Measurements from ENCODE around the gene GPR162.
A peak's percentile ranks its signal among the peaks of the same experiment; 100 is the strongest.

Gene GPR162, protein sequence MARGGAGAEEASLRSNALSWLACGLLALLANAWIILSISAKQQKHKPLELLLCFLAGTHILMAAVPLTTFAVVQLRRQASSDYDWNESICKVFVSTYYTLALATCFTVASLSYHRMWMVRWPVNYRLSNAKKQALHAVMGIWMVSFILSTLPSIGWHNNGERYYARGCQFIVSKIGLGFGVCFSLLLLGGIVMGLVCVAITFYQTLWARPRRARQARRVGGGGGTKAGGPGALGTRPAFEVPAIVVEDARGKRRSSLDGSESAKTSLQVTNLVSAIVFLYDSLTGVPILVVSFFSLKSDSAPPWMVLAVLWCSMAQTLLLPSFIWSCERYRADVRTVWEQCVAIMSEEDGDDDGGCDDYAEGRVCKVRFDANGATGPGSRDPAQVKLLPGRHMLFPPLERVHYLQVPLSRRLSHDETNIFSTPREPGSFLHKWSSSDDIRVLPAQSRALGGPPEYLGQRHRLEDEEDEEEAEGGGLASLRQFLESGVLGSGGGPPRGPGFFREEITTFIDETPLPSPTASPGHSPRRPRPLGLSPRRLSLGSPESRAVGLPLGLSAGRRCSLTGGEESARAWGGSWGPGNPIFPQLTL

GRCh38 chr12:6821591-6822425, at the start of gene GPR162:
Gene GPR162 (plus strand): TSS chr12:6821821. CDS start chr12:6823899, 2,078 bp downstream.
- no peak for DNase-seq (ENCODE audit: low spot score)

- no peak for DNase-seq (ENCODE audit: low spot score)
These were observed 49.3 kb upstream of the GPR162 start, which contains the start of gene LAG3 for GRCh38 chr12:6772331-6772695. Gene LAG3 (plus strand): TSS chr12:6772520. CDS start chr12:6772853, 333 bp downstream.

GRCh38 chr12:6772726-6773589, 48.7 kb upstream of the GPR162 start:
- no peak for DNase-seq (ENCODE audit: low spot score)

- no peak for DNase-seq (ENCODE audit: low spot score)
These were observed 47.9 kb upstream of the GPR162 start for GRCh38 chr12:6773590-6774351.

DNA sequence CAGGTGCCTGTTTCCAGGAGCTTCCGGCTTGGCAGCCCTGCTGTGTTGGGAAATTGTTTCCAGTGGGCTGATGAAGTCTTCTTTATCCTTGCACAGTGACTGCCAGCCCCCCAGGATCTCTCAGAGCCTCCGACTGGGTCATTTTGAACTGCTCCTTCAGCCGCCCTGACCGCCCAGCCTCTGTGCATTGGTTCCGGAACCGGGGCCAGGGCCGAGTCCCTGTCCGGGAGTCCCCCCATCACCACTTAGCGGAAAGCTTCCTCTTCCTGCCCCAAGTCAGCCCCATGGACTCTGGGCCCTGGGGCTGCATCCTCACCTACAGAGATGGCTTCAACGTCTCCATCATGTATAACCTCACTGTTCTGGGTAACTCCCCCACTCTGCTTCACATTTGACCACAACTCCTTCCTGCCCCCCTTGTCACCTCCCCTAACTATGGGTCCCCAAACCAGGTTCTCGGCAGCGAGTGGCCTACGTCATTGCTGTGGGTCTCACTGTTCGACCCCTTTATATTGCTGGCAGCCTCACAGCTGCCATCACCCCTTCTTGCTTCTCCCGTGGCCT, 47.0 kb upstream of the GPR162 start:
- no peak for DNase-seq (ENCODE audit: low spot score)

DNA sequence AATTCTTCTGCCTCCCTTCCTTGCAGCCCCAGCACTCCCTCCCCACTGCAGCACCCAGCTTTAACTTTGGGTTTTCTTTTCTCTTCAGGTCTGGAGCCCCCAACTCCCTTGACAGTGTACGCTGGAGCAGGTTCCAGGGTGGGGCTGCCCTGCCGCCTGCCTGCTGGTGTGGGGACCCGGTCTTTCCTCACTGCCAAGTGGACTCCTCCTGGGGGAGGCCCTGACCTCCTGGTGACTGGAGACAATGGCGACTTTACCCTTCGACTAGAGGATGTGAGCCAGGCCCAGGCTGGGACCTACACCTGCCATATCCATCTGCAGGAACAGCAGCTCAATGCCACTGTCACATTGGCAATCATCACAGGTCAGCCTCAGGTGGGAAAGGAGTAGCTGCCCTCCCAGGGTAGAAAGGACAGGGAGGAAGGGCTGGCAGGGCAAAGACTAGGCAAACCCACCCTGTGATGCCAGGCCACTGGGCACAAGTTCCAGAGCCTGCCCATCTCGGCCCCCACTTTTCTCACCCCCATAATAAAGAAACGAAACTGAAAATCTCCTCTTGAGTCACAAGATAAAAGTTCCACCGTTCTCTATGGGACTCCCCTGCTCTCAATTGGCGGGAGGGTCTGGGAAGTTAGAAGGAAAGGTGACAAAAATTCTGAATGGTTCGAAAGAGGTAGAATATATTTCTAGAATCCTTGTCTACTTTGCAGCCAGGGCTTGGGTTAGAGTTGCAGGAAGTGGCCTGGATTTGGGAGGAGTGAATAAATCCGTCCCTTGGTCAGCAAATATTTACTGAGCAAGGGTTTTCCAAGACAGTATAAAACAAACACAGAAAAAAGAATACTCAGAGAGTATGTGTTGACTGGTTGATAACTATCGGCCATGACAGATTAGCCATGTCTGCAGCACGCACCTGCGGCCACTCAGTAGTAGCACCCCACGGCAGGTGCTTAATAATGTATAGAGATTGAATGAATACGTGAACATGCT, 46.1 kb upstream of the GPR162 start:
- no peak for DNase-seq (ENCODE audit: low spot score)

- DNase-seq (ENCODE audit: low spot score) = no peak
These were observed 44.2 kb upstream of the GPR162 start for GRCh38 chr12:6777386-6777785.

DNA sequence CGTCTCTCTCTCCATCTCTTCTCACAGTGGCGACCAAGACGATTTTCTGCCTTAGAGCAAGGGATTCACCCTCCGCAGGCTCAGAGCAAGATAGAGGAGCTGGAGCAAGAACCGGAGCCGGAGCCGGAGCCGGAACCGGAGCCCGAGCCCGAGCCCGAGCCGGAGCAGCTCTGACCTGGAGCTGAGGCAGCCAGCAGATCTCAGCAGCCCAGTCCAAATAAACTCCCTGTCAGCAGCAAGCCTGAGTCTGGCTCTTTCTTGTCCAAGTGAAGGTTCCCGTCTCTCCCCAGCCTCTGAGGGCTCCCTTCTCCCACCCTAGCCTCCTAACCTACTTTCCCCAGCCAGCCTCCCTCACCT, 43.4 kb upstream of the GPR162 start:
- DNase-seq (ENCODE audit: low spot score) = no peak

DNA sequence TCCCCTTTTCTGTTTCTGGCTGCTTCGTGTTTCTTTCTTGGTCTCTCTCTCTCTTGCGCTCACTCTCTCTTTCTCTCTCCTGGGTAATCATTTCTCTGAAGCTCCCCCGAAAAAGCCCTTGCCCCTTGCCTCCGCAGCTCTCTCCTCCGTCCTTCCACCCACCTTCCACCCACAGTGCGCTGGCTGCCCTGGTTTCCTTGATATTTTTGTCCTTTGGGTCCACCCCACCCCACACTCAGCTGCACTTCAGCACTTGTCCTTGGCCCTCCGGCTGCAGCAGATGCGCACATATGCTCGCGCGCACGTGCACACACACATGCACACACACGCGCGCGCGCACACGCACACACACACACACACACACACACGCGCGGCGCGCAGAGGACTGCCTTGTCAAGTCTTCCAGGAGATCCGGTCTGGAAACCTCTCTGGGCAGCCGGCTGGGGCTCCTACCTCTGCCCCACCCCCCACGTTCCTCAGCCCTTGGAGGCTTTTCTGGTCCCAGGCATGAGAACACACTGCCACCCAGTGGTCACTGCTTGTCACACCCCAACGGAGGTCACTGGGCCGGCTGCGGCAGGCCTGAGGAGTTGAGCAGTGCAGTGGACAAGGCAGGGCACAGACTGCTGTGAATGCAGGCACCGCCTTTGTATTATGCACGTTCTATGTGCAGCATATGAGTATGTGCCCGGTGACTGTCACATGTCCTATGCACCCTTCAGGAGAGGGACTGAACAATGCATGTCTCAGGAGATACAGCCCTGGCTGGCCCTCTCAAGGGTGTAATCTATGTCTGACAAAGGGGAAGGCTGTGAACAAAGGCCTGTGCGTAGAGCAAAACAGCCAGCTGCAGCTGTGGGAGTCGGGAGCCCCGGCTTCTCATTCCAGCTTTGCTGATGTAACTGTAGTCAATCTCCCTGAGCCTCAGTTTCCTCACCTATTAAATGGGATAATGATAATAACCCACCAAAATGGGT, 42.8 kb upstream of the GPR162 start:
- DNase-seq (ENCODE audit: low spot score) = peak; percentile 90

DNA sequence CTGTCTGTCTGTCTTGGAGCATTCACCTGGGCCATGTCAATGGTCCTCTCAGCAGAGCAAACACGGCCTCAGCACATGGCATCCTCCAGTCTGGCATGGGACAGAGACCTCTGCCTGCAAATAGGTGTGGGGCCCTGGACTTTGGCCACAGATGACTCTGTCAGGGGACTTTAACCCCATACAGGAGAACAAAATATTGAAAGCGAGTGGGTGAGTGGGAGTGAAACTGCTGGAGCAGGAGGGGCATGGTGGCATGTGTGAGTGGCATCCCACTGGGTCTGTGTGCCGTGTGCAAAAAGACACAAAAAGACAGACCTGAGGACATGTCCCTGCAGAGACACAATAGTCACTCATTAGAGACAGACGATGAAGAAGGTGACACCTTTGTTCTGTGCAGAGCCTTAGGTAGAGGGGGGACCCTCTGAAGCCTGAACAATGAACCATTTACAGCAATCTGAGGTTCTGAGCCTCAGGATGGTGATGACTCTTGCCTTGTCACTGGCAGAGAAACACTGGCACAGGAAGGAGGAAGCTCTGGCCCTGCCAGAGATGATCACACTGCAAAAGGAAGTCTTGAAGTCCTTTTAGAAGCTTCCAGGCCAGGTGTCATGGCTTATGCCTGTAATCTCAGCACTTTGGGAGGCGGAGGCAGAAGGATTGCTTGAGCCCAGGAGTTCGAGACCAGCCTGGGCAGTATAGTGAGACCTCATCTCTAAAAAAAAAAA, 41.8 kb upstream of the GPR162 start:
- DNase-seq (ENCODE audit: low spot score) = no peak

DNA sequence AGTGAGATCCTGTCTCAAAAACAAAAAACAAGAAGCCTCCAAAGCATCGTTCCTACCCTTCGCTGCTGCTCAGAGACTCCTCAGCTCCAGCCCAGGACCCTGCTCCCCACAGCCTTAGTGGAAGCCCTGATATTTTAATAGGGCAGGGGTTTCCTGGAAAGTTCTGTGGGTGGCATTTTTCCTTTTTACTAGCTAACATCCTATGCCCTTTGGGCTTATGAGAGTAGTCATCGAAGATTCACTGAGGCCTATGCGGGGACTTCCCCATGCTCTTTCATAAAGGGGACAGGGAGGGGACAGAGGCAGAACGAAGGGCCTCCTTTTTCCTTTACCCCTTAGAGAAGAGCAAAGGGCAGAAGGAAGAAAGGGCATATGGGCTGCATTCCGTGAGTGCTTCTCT, 41.0 kb upstream of the GPR162 start:
- no peak for DNase-seq (ENCODE audit: low spot score)

DNA sequence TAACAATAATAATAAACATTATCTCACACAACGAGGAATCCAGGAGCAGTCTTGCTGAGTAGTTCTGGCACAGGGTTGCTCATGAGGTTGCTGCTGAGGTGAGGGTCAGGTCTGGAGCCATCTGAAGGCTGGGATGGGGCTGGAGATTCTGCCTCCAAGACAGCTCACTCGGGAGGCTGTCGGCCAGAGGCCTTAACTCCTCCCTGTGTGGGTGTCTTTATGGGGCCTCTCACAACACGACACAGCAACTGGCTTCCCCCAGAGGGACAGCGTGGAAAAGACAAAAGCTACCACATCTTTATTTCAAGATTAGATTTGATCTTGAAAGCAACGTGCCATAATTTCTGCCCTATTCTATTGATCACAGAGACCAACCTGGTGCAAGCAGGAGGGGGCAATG, 39.5 kb upstream of the GPR162 start:
- DNase-seq (ENCODE audit: low spot score) = no peak

DNA sequence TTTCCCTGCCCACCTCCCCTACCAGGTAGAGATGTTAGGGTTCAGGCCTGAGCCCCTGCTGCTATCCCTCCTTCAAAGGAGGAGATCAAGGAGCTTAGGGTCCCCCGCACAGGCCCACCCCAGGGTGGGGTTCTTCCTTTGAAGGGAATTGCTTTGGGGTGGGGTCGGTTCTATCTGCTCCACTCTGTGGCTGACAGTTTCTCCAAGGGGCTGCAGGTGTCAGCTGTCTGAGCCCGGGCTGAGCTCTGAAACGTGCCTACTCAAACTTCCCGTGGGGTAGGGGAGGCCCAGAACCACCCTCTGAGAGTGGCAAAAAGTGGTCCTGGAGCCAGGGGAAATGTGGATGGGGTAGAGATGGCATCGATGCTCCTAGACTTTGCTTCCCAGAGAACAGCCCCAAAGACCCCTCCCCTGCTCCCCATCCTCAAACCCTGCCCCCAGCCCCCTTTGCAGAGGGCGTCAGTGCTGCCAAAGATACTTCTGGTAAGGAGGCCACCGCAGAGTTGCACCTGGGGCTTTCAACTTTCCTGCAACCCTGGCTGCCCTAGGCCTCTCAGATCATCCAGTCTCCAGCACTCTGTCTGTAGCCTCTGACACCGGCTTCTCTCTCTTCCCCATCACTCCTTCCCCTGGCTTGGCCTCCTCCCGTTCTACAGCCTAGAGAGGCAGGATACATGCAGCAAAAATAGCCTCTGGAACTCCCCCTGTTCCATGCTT, 38.6 kb upstream of the GPR162 start:
- DNase-seq (ENCODE audit: low spot score) = no peak

DNA sequence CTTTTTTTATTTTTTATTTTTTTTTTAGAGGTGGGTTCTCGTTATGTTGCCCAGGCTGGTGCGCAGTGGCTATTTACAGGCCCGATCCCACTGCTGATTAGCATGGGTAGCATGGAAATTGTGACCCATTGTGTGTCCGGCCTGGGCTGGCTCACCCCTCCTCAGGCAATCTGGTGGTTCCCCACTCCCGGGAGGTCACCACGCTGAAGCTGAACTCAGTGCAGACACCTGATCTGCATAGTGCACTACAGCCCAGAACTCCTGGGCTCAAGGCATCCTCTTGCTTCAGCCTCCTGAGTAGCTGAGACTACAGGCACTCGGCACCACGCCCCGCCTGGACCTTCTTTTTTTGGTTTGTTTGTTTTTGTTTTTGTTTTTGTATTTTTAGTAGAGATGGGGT, 37.8 kb upstream of the GPR162 start:
- no peak for DNase-seq (ENCODE audit: low spot score)

GRCh38 chr12:6784296-6784695, 37.3 kb upstream of the GPR162 start:
- no peak for DNase-seq (ENCODE audit: low spot score)

- no peak for DNase-seq (ENCODE audit: low spot score)
These were observed 36.9 kb upstream of the GPR162 start for GRCh38 chr12:6784761-6785160.

Data from kidney capillary endothelial cell (primary cell).